Ramos (cell line): ENCODE data around the gene FAM170B.

ENCODE experiments used
- in situ Hi-C: fragments of 300-500 bp; cut with MboI; formaldehyde crosslinking; loops from one replicate; pipeline ENCODE4 v1.14.3; 2022; ENCODE audit warnings: low sequenced_read_pairs; ENCODE audit not compliant: unreplicated experiment

FAM170B gene

GRCh38 chr10:49170632-49171325 lies 37.0 kb upstream of the FAM170B start:
- in situ Hi-C loops: loop anchor here (25.0 kb wide), 1 partner anchor 508 kb away; no protein-coding TSS in a partner anchor

DNA sequence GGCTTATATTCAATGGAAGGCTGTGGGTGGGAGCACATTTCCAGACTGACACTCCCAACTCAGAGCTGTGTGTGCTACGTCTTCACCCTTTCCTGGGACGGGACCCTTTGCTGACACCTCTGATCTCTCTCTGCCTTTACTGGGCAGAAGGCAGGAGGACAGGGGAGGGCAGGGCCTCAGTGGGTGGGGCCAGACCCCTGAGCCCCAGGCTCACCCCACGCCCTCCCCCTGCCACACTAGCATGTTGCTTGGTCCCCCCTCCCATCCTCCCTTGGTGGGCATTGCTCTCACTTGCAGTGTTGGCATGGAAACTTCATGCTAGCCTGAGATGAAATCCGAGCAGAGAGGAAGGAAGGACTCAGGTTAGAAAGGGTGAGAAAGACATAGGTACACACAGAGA lies 36.0 kb upstream of the FAM170B start:
- in situ Hi-C loops: loop anchor here (25.0 kb wide), 1 partner anchor 507 kb away; no protein-coding TSS in a partner anchor

DNA sequence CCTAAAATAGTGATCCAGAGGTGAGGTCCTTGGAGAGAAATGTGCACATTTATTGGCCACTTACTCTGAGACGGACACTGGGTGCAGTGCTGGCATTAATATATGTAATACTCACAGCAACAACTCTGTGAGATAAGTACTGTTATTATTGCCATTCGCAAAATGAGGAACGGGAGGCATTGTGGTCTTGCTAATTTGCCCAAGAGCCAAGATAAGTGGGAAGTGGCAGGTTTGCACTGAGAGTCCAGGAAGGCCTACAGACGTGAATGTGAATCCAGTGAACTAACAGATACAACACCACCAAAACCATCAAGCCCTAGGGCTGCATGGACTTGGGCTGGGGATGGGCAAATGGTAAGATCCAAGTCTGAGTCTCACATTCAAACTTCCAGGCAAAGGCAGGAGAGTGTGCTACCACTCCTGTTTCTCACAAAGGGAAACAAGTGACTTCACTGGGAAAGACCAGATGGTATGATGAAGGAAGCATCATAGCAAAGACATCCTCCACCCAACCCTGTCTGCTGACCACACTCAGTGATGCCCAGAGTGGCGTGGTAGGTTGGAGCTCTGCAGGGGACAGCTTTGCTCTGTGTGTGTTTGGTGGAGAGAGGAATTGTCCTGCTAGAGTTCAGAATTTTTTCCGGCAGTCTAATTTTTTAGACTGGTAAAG lies 35.1 kb upstream of the FAM170B start:
- in situ Hi-C loops: loop anchor here (25.0 kb wide), 1 partner anchor 507 kb away; no protein-coding TSS in a partner anchor

- in situ Hi-C loops: loop anchor here (25.0 kb wide), 1 partner anchor 506 kb away; no protein-coding TSS in a partner anchor
Observed at GRCh38 chr10:49168171-49168540, 34.3 kb upstream of the FAM170B start.

GRCh38 chr10:49167425-49168170 lies 33.8 kb upstream of the FAM170B start:
- in situ Hi-C loops: loop anchor here (25.0 kb wide), 1 partner anchor 505 kb away; no protein-coding TSS in a partner anchor

DNA sequence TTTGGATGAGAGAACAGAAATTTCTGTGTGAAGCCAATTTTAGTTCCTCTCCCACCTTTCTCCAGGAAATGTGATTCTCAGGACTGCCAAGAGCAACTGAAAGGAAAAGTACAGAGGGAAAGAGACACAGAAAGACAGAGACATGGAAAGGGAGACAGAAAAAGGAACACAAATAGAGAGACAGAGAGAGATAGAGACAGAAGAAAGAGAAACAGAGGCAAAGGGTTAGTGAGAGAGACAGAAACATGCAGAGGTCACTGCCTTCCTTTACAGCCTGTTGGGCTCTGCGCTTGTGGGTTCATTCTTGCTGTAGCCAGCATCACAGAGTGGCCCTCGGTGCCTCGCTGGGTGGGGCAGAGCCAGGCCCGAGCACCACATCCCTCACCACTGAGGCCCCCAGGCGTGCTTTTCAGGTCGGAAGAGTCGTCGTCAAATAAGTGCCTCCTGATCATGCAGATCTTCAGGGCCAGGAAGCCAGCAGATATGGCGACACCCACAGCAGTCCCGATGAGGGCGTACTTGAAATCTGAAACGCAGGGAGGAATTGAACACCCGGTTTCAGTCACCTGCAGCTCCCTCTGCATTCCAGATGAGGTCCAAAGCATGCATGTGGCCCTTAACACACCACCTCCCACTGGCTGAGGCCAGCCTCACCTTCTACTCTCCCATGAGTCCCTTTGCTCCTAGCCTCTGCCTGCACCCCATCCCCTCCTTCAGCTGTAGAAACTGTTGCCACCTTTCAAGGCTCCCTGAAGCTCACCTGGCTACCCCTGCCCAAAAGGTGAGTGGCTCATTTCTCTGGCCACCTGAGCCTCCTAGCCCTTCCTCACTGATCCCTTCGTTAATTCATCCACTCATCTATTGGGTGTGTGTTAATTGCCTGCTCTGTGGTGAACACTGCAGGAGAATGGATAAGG lies 32.9 kb upstream of the FAM170B start:
- in situ Hi-C loops: loop anchor here (25.0 kb wide), 1 partner anchor 504 kb away; no protein-coding TSS in a partner anchor

- in situ Hi-C loops: loop anchor here (25.0 kb wide), 1 partner anchor 504 kb away; no protein-coding TSS in a partner anchor
Observed at GRCh38 chr10:49165821-49166483, 32.1 kb upstream of the FAM170B start.

GRCh38 chr10:49165259-49165658 lies 31.4 kb upstream of the FAM170B start:
- in situ Hi-C loops: loop anchor here (25.0 kb wide), 1 partner anchor 503 kb away; no protein-coding TSS in a partner anchor

- in situ Hi-C loops: loop anchor here (25.0 kb wide), 1 partner anchor 502 kb away; no protein-coding TSS in a partner anchor
Observed at GRCh38 chr10:49164559-49165188, 30.9 kb upstream of the FAM170B start.

DNA sequence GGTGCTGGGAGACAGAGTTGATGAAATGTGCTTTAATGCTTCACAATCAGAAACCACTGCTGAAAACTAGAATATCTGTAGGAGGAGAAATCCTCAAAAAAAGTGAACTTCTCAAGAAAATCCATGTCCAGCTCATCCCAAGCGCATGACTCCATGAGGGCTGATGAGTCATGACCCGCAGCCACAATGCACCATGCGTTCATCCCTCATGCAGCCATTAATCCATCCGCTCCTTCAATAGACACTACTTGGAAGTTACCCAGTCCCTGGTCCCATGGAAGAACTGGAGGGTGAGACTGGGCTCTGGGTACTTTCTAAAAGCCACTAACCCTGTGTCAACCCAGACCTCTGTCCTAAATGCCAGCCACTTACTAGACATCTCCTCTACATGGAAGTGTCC lies 29.9 kb upstream of the FAM170B start:
- in situ Hi-C loops: loop anchor here (25.0 kb wide), 1 partner anchor 501 kb away; no protein-coding TSS in a partner anchor

DNA sequence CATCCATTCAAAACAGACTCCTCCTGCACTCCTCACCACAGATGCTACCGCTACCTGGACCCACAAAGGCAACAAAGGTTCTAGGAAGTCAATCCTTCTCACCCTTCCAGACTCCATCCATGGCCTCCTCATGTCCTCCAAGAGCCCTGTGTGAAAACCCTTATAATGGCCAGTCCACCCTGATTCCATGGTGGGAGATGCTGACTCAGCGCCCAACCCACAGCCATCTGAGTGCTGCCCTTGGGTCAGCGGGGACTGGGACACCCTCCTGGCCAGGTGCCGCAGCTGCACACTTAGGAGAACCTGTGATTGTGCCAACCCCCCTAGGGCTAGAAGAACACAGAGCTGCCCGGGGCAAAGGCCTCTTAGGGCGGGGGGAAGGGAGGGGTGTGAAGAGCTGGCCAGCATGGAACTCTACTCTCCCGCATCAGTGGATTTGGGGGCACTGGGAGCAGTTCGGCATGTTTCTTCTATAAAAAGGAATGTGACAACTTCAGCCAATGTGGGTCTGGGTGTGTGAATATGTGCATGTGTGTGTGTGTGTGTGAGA lies 29.0 kb upstream of the FAM170B start:
- in situ Hi-C loops: loop anchor here (25.0 kb wide), 1 partner anchor 501 kb away; no protein-coding TSS in a partner anchor

DNA sequence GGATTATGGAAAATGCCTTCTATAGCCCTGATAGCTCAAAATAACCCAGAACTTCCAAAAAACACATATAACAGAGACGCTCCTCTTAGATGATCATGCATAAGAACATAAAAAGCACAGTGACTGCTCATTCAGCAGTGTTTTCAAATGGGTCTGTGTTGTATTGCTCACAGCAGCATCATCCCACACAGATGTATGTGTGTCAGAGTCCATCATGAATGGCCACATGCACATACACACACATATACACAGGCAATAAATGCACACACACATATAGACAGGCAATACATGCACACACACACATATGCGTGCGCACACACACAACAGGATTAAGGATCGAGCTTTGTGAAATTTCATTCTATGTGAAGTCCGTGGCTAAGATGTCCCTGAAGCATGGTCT lies 28.2 kb upstream of the FAM170B start:
- in situ Hi-C loops: loop anchor here (25.0 kb wide), 1 partner anchor 500 kb away; no protein-coding TSS in a partner anchor

- in situ Hi-C loops: loop anchor here (25.0 kb wide), 1 partner anchor 499 kb away; no protein-coding TSS in a partner anchor
Observed at GRCh38 chr10:49161411-49161997, 27.7 kb upstream of the FAM170B start.

GRCh38 chr10:49160814-49161213 lies 27.0 kb upstream of the FAM170B start:
- in situ Hi-C loops: loop anchor here (25.0 kb wide), 1 partner anchor 499 kb away; no protein-coding TSS in a partner anchor

GRCh38 chr10:49160110-49160509 lies 26.3 kb upstream of the FAM170B start:
- in situ Hi-C loops: loop anchor here (25.0 kb wide), 1 partner anchor 498 kb away; no protein-coding TSS in a partner anchor

- in situ Hi-C loops: loop anchor here (25.0 kb wide), 1 partner anchor 497 kb away; no protein-coding TSS in a partner anchor
Observed at GRCh38 chr10:49158915-49159314, 25.1 kb upstream of the FAM170B start.

- in situ Hi-C loops: loop anchor here (25.0 kb wide), 1 partner anchor 496 kb away; no protein-coding TSS in a partner anchor
Observed at GRCh38 chr10:49158404-49158803, 24.6 kb upstream of the FAM170B start.
